ENCODE results near the gene CDC42EP3.

CDC42EP3 gene

GRCh38 chr2:37633845-37634244 is 37.6 kb downstream of the CDC42EP3 start:
- no peak for DNase-seq

- DNase-seq, result no peak
These were observed 38.2 kb downstream of the CDC42EP3 start for GRCh38 chr2:37633234-37633633.

GRCh38 chr2:37632310-37632709 is 39.1 kb downstream of the CDC42EP3 start:
- no peak for DNase-seq

DNA sequence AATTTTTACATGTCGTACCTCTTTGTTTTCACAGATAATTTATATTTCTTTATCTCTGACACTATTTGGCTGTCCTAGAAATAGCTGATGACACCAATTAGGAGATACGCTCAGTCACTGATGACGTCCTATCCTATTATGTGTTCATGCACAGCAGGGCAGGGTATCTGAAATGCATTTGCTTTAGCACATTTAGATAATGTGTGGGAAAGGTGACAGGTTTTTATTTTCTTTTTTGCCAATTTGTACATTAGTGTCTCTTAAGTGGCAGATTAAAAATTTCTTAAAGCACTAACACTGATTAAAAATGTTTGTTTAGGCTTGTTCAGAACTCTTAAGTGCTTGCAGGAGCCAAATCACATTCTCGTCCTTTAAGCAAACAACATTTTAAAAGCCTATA is 39.7 kb downstream of the CDC42EP3 start:
- no peak for DNase-seq

DNA sequence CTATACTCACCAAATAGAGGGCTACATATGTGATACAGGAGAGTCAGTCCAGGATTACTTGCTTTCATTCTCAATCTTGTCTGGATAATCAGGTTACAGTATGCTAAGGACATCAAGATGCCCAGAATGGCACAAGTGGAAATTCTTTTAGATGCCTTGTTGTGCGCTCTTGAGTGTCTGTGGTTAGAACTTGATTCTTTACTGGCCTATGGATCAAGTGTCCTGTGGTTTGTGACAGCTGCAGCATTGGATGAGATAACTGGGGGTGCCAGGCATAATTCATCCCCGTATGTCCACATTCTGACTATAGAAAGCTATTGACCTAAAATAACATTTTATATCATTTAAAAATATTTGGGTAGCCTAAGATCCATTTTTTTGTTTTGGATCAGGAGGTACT is 40.1 kb downstream of the CDC42EP3 start:
- DNase-seq, result no peak

- DNase-seq, result no peak
These were observed 40.7 kb downstream of the CDC42EP3 start for GRCh38 chr2:37630776-37631175.

DNA sequence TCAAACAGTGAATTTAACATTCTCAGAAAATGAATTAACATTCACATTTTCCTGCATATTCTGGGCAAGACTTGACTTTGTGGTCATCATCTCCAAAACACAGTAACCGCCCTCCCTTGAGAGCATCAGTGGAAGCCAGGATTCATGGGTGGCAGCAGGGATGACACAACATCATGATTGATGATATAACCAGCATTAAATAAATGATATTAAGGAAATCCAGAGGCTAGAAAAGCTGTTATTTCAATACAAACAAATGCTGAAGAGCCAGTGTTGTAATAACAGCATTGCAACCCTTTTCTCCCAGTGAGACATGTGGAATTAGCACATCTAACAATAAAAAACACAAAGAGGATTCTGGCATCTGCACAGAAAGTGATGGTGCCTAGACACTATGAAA is 41.1 kb downstream of the CDC42EP3 start:
- no peak for DNase-seq

DNA sequence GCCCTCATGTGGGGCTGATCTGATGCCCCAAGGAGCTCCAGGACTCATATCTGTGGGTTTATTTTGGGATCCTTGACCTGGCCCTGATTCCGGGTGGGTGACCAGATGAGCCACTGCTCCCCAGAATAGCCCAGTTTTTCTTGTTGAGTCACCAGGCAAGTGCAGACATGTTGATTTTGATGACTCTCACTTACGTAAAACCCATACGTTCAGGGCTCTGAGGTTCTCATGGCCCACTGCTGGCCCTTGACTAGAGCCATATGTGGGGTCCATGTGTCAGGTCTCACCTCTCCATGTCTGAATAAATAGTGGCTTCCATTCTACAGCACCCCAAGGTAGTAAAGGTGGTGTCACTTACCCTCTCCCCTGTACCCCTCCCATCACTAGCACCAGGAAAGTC is 41.9 kb downstream of the CDC42EP3 start:
- no peak for DNase-seq

- no peak for DNase-seq
These were observed 43.7 kb downstream of the CDC42EP3 start for GRCh38 chr2:37627710-37628109.

- DNase-seq, result no peak
These were observed 45.5 kb downstream of the CDC42EP3 start for GRCh38 chr2:37625796-37626571.

- no peak for DNase-seq
These were observed 46.3 kb downstream of the CDC42EP3 start for GRCh38 chr2:37625156-37625555.

DNA sequence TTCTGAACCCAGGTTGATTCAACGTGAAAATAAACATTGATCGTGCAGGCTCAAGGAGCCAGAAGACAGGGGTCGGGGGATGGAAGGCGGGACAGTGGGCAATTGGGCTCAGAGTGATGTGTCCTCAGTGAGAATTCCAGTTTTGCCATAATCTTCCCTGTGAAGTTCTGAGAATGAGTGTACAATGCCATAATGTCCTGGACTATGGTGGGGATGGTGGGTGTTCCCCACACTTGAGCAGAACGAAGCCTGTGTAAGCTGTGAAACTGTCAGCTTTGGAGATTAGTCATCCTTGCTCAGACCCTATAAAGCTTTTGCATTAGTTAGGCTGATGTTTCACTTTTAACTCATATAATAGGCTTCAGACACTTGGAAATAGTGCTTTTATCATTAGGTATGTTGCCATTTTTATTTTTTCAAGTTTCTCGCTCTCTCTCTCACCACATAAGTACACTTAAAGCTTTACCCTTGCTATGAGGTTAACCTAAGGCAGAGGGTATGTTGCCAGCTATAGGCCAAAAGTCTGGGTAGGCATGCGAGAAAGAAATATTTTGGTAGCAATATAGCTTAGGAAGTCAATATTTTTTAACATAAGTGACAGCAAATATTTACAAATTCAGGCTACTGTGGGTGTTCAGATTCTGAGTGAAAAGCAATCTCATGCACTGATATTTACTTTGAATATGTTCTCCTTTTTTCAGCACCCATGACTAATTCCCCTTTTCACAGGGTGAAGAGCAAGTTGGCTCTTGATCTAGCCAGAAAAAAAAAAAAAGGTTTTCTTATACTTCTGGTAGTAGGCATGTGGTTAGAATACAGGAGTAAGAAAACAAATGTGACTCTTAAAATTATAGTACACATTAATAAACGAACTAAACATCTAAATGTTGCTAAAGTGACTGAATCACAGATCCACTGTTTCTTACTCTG is 47.2 kb downstream of the CDC42EP3 start:
- no peak for DNase-seq

GRCh38 chr2:37623406-37623805 is 48.0 kb downstream of the CDC42EP3 start:
- DNase-seq, result no peak

GRCh38 chr2:37622450-37623100 is 48.9 kb downstream of the CDC42EP3 start:
- DNase-seq, result no peak

DNA sequence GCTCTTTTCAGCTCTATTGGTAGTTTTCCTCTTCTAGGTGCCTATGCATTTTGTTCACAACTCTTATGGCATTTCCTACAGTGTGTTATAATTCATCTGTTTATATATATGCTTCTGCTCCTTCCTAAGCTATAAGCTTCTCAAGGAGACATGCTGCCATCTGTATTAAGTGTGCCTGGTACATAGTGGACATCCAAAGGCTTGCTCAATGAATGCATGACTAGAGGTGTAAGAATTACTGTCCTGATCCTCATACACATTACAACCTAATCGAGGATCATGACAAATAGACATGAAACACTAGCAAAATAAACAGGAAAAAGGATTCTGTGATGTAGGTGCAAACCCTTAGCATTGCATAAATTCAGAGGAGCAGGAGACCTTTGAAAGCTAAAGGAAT is 50.2 kb downstream of the CDC42EP3 start:
- DNase-seq, result no peak

- no peak for DNase-seq
These were observed 51.5 kb downstream of the CDC42EP3 start for GRCh38 chr2:37619959-37620300.

- no peak for DNase-seq
These were observed 52.0 kb downstream of the CDC42EP3 start for GRCh38 chr2:37619230-37619958.

DNA sequence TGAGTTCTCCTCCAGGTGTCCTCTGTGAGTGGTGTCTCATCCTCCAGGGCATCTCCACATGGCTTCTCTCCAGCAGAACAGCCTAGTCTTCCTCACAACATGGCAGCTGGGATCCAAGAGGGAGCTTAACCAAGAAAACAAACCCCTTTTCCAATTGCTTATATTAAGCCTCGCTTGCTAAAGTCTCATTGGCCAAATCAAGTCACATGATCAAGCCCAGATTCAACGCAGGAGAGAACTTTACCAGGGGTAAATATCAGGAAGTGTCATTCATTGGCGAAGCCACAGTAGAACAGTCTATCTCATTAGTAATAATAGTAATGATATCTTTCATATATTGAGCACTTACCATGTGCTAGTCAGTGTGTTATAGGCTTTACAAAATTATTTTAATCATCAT is 53.1 kb downstream of the CDC42EP3 start:
- no peak for DNase-seq

DNA sequence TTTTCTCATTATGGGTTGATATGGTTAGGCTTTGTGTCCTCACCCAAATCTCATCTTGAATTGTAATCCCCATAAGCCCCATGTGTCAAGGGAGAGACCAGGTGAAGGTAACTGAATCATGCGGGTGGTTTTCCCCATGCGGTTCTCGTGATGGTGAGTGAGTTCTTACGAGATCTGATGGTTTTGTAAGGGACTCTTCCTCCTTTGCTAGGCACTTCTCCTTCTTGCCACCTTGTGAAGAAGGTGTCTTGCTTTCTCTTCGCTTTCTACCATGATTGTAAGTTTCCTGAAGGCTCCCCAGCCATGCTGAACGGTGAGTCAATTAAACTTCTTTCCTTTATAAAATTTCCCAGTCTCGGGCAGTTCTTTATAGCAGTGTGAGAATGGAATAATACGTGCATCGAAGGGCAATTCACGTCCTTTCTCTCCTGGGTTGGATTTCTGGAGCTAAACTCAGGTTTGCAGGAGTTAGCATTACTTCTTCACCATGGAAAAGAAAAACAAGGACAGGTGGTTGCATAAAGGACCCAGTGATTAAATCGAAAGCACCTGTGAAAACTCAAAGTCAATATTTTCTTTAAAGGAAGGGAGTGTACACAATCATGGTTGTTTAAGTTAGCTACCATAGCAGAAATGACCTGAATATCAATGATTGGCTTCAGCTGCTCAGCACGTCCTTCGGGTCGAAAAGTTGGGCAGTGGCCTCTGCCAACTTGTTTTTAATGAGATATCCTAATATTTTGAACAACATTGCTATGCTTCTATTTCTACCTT is 54.1 kb downstream of the CDC42EP3 start:
- DNase-seq, result no peak

DNA sequence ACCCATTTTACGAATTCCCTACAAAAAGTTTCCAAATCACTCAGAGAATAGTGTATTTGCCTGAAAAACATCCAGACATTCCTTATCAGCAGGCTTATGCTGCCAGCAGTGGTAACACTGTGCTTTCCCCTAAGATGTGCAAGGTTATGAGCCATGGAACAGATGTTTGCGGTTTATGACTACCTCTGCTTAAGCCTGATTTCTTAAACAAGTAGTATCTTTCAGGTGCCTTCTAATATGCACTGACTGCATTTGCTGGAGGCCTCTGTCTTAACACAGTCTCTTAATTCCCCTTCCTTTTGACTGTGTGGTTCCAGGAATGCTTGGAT is 54.8 kb downstream of the CDC42EP3 start:
- no peak for DNase-seq

- DNase-seq, result no peak
These were observed 55.4 kb downstream of the CDC42EP3 start for GRCh38 chr2:37615804-37616676.

Measured in hippocampal formation (tissue), 2 donors.